ENCODE measurements around the gene SEC14L5. TPM values are rescaled to one million over a fixed set of nuclear protein-coding genes. Genes with fewer than 3 reads are reported as not detected.
"Not testable (repeated sequence)": the region's sequence is repeated elsewhere in the genome, so short reads cannot be mapped to it uniquely, and the experiment has no call there.

The SEC14L5 gene
- polyA plus RNA-seq, 3 donors: 0.11 to 0.41 (median 0.18) TPM

DNA sequence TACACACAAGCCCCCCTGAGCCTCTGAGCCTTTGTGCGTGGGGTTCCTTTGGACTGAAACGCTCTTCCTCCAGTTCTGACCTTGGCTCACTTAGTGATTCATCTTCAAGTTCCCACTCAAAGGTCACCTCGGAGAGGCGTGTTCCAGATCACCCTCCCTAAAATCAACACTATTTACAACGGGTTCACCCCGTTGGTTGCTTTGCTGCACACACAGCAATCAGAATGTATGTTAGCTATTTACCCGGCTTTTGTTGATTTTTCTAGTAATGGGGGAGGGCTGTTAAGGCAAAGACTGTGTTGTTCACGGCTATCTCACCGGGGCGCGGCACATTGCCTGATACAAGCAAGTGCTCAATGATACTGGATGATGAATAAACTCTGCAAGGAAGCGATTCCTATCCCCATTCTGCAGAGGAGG lies 74.6 kb downstream of the SEC14L5 start:
- DNase-seq (ENCODE audit: low read depth in 3 of 3, low spot score in 2 of 3): no peak

DNA sequence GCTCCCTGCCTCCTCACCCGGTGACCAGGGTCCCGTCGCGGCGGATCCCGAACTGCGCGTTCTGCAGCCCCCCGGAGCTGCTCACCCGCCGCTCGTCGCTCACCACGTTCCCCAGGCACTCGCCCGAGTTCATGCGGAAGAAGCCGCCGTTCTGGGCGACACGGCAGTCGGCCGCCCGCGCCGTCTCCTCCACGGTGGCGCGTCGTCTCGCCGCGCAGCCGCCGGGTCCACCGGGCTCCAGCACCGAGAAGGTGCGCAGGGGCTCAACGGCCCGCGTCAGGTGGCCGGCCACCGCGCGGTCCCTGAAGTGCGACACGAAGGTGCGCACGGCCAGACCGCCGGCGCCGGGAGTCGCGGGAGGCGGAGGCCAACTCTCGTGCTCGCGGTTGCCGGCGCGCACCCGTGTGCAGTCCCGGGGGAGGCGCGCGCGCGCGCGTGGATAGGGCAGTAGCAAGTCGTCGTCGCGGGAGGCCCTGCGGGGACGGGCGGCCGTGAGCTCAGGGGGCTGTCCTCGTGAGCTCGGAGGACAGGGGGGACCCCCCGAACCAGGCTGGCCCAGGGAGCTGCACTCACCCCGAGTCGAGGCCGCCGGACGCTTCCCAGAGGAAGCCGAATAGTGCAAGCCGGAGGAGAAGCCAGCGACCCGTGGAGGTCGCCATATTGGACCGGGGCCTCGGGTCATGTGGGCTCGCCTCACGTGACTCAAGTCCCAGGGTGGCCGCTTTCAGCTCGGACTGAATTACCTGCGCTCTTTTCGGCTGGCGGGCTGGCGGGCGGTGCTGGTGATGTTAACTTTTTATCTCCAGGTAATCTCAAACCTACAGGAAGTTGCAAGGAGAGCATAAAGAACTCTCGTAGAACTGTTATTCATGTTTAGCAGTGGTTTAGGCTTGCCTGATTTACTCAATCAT lies 75.4 kb downstream of the SEC14L5 start, which contains the start of gene NAGPA:
NAGPA (minus strand) TSS at position 680 of the 911 bp plus-strand sequence; CDS start at position 659, 21 bp downstream.
- peak; percentile 56 to 80 (median 74) for DNase-seq (ENCODE audit: low read depth in 3 of 3, low spot score in 2 of 3)

DNA sequence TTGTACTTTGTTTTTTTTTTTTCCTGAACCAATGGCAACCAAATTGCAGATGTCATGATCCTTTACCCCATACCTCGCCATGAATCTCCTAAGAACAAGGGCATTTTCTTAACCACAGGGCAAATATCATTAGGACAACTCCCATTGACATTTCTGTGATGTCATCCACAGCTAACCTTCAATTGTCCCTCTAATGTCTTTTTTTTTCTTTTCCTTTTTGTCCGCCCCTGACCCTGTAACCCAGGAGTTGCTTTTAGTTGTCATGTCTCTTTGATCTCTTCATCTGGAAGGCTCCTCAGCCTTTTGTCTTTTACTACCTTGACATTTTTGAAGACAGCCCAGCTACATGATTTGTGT lies 76.0 kb downstream of the SEC14L5 start:
- DNase-seq (ENCODE audit: low read depth in 3 of 3, low spot score in 2 of 3): no peak

DNA sequence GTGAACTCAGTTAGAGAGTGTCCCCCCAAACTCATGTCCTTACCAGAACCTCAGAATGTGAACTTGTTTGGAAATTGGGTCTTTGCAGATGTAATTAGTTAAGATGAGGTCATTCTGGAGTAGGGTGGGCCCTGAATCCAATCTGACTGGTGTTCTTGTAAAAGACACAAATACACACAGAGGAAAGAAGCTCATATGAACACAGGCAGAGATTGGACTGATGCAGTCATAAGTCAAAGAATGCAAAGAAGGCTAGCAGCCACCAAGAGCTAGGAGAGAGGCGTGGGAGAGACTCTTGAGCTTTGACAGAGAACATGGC lies 77.7 kb downstream of the SEC14L5 start:
- no peak for DNase-seq (ENCODE audit: low read depth in 3 of 3, low spot score in 2 of 3)

DNA sequence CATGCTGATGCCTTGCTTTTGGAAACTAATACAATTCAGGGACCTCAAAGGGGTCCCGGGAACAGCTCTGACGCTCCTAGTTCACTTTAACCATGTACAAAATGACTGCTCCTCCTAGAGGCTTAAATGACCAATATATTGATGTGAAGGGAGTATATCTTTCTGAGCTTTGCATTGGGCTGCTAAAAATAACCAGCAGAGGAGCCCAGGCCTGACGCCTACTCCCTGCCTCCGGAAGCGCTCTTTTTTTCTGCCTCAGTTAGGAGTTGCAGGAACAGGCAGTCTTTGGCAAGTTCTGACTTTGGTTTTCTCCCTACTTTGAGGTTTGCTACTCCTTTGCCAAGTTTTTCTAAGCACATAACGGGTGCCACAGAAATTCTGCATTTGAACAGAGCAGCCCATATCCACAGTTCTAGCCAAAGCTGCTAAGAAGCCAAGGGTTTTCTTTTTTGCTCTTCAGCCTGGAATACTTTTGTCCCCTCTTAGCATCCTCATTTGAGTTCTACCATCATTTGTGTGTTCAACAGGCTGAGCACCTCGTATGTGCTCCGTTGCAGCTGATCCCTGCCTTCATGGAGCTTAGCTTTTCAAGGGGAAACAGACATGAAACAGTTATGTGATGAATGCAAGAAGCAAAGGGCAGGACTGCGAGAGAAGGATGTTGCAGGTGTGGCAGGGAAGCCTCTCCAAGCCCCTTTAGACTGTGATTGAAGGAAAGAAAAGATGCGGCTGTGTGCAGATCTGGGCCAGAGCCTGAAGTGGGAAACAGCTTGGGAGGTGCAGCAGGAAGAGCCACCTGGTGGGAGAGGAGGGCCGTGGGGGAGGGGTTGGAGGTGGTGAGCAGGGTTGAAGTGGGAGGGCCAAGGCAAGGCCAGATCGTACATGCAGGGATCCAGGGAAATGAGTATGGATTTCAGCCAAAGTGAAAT lies 78.4 kb downstream of the SEC14L5 start:
- no peak for DNase-seq (ENCODE audit: low read depth in 3 of 3, low spot score in 2 of 3)

DNA sequence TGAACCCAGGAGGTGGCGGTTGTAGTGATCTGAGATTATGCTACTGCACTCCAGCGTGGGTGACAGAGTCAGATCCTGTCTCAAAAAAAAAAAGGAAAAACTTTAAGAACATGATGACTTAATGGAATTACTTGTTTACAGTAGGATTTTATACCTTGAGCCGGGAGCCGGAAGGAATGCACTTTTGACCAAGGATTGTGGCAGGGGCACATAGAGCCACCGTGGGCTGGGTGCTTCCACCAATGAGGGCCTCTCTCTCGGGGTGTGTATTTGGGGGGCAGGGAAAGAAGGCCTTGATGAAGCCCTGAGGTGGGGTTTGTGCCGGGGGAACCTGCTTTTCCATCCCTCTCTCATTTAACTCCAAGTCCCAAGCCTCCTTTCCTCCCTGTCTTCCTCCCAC lies 82.3 kb downstream of the SEC14L5 start:
- DNase-seq (ENCODE audit: low read depth in 3 of 3, low spot score in 2 of 3): no peak

DNA sequence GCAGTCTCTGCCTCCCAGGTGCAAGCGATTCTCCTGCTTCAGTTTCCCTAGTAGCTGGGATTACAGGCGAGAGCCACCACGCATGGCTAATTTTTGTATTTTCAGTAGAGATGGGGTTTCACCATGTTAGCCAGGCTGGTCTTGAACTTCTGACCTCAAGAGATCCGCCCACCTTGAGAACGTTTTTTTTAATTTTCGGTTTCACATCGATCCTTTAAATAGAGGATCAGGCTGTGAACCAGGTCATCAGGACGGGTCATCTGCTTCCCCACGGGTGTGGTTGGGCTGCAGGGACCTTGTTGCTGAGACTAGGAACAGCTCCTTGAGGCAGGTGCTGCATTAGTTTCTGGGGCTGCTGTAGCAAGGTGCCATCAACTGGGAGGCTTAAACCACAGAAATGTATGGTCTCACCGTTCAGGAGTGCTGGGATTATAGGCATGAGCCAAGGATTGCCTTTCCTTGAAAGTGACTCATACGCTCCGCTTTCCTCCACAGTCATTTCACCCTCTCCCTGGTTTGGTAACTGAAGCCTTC lies 83.5 kb downstream of the SEC14L5 start:
- DNase-seq (ENCODE audit: low read depth in 3 of 3, low spot score in 2 of 3): no peak

DNA sequence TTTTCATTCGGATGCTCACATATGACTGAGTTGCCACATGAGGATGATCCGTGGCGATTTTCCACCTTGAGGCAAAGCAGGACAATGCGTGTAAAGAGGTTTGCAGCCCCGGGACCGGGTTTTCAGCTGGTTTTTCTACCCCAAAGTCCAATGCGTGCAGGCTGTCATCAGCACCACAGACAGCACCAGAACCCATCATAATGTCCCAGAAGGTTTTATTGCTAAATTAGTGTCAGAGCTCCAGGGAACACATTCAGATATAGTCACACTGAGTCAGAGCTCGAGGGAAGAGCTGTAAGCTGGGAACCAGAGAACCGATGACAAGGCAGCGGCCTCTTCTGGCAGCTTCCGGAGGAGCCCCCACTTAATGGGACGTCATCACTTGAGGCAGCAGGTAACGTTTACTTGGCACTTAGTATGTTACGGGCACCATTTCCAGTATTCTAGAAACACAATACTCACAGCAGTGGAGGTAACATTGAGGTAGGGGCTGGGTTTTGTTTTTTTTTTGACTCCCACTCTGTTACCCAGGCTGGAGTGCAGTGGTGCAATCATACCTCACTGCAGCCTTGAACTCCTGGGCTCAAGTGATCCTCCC lies 84.5 kb downstream of the SEC14L5 start:
- DNase-seq (ENCODE audit: low read depth in 3 of 3, low spot score in 2 of 3): no peak

DNA sequence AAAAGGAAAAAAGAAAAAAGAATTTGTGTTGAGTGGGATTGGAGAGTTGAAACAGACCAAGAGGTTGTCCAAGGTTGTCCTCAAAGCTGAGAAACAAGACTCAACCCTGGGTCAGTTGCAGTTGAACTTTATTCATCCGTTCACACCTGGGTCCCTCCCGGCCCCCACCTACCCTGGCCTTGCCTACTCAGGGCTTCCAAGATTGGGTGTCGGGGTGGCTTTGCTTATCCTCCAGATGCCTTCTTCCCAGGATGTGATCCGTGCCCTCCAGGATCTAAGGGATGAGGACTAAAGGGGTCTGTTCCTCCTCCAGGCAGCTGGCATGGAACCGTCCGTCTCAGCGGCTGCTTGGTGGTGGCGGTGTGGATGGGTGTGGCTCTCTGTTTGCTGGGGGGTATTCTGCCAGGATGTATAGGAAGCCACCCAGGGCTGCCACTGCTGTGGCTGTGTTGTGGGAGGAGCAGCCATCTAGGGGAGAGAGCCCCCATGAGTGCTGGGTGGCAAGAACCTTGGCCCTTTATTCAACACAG lies 85.9 kb downstream of the SEC14L5 start:
- DNase-seq (ENCODE audit: low read depth in 3 of 3, low spot score in 2 of 3): no peak

DNA sequence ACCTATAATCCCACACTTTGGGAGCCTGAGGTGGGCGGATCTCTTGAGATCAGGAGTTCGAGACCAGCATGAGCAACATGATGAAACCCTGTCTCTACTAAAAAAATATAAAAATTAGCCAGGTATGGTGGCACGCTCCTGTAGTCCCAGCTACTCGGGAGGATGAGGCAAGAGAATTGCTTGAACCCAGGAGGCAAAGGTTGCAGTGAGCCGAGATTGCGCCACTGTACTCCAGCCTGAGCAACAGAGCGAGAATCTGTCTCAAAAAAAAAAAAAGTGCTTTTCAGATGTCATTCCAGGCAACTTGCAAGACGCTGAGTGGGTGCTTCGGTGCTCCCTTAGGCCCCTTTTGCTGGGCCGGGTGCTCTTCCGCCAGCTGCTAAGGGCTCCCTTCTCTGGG lies 86.5 kb downstream of the SEC14L5 start:
- not testable (repeated sequence) for DNase-seq (ENCODE audit: low read depth in 3 of 3, low spot score in 2 of 3)

DNA sequence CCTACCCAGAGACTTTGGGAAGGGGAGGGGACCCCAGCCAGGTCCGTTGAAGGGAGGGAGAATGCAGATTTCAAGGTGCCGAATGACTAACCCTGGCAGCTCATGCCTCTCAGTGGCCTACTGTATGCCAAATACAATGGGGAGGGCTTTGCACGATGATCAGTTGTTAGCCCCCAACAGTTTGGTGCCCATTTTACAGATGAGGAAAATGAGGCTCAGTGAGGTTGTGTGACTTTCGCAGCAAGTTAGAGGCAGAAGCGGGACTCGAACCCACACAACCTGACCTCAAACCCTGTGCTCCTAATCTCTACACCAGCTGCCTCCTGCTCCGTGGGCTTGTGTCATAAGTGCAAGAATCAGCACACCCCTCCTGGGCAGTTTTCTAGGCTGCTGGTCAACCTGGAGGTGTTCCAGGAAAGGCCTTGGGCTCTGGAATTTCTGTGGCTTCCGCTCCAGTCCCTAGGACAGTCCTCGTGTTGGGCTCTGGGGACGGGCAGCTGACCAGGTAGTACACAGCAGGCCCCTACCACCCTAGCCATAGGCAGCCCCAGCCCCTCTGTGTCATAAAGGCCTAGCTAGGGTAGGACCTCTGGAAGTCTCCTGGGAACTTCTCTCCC lies 87.5 kb downstream of the SEC14L5 start:
- no peak for DNase-seq (ENCODE audit: low read depth in 3 of 3, low spot score in 2 of 3)

DNA sequence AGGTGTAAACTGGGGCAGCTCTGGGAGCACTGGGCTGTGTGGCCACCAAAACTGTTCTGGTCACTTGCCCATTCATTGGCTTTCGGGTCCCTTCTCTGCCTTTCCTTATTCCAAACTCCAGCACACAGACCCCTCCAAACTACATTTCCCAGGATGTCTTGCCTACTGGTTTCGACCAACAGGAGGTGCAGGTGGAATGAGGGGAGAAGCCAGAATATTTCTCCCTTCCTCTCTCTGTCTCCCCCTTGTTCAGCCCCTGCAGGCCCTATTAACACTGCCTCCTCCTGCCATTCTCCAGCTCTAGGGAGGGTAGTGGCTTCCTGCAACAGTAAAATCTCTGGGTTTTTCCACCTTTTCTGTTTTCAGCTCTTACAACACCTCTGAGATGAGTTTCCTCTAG lies 88.8 kb downstream of the SEC14L5 start:
- no peak for DNase-seq (ENCODE audit: low read depth in 3 of 3, low spot score in 2 of 3)

DNA sequence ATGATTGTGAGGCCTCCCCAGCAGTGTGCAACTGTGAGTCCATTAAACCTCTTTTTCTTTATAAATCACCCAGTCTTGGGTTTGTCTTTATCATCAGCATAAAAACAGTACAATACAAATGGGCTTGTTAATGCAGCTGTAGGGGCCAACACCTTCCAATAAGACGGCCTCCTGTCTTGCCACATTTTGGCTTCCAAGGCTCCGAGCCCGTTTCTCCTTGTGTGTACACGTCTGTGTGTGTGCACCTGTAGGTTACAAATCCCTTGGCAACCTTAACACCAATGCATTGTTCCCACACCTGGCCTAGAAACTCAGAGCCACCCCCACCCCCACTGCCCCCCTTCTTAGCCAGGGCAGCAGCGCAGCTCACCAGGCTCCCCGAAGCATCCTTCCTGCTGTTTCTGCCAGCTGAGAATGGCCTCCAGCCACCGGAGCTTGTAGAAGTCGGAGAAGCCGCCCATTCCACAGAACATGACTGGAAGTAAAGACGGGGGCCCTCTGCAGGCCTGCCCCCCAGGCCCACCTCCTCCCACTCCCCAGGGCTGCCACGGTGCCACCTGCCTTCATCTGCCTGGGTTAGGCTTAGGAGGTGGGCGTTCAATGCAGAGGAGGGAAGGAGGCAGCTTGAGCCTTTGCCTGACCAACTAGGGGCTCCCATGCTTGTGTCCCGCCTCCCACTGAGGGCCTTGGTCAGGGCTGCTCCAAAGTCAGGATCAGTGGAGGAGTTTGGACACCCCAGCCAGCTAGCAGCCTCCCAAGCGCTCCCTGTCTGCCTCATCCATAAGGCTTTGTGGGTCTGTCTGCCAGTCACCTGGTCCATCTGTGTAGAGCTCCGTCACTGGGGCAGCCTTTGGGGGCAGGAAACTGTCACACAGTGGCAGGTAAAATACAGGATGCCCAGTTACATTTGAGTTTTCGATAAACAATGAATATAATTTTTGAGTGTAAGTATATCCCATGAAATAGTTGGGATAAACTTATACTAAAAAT lies 97.0 kb downstream of the SEC14L5 start:
- DNase-seq (ENCODE audit: low read depth in 3 of 3, low spot score in 2 of 3): no peak

DNA sequence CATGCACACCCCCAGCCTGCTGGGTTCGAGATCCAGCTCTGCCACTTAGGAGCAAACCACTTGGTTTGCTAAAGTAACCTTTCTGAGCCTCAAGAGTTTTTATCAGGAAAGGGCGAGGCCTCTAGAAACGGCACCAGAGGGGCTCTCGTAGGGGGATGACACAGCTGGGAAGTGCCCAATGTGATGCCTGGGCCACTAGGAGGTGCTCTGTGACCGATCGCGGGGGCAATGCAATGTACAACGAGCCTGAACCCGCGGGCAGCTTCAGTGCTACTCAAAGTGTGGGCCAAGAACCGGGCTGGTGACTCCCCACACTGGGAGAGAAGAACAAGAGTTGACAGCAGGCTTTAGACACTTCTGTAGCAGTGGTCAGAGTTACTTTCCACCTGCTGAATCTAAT lies 98.2 kb downstream of the SEC14L5 start:
- no peak for DNase-seq (ENCODE audit: low read depth in 3 of 3, low spot score in 2 of 3)

DNA sequence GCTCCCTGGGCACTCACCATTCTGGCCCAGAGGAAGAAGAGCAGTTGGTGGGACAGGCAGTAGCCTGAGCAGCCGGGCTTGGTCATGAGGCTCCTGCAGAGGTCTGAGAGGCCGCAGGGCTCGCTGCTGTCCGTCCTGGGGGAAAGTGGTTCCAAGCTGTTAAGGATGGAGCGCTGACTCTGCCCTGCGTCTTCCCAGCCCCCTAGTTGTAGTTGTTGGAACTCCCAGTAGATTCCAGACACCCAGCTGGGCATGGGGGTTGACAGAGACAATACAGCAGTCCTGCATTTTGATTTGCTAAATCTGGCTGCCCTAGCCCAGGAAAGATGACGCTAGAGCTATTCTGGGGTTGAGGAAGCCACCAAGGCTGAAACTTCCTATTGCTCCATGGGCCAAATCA lies 100.3 kb downstream of the SEC14L5 start:
- no peak for DNase-seq (ENCODE audit: low read depth in 3 of 3, low spot score in 2 of 3)

DNA sequence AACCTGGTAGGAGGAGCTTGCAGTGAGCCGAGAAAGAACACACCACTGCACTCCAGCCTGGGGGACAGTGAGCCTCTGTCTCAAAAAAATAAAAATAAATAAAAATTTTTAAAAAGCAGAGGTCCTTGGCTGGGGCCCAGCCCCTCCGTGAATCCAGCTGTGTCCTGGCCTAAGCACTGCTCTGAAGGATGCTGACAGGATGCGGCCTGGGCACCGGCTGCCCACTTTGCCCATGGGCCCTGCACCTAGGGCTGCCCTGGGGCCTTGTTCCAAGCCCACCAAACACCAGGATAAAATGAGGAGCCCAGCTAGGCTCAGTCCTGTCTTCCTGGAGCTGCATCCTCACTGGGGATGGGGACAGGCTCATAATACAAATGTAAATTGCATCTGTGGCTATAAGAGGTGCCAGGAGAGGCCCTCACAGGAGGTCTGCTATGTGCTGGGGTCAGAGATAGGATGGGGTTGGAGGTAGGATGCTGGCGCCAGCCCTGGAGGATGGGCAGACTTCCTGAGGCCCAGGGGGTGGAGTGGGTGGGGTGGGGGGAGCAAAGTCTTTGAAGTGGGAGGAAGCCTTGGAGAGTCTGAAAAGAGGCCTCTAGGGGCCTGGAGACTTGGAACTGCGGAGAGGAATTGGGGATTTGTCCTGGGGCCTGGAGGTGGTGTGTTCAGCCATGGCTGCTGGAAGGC lies 101.4 kb downstream of the SEC14L5 start:
- DNase-seq (ENCODE audit: low read depth in 3 of 3, low spot score in 2 of 3): no peak

DNA sequence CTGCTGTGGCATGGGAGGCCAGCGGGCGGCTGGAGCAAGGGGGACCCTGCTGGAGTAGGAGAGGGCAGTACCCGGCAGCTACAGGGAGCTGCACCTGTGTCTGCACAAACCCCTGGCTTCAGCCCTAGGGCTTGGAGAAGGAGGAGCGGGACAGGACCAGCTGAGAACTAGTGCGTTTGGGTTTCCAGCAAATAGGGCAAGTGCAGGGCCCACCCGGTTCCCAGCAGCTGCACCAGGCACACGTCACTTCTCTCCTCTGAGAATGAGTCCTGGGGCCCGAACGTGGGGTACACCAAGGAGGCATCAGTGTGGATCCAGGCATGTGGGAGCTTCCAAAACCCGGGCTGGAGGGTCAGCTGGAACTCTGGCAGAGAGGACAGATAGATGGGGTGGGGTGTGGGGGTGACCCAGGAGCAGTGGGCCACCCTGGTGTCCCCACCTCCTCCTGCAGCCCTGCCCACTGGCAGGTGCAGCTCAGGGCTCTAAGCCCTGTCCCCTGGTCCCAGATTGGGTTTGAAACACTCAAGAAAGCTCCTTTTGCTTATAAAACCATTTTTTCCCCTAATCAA lies 102.0 kb downstream of the SEC14L5 start:
- DNase-seq (ENCODE audit: low read depth in 3 of 3, low spot score in 2 of 3): no peak

DNA sequence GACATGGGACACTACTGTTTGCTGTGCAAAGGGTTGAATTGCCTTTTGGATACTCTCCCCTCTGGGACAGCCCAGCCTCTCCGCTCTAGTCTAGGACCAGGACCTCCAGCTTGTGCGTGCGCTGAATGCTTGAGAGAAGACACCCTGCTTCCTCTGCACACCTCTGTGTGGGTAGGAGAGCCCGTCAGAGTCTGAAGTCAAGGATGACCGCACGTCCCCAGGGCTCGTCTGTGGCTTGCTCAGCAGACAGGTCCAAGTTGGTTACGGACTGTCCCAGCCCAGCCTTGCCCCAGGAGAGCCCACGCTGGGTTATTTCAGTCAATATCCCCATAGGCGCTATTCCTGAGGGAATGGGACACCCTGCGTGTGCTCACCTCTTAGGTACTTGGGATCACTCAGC lies 103.9 kb downstream of the SEC14L5 start:
- no peak for DNase-seq (ENCODE audit: low read depth in 3 of 3, low spot score in 2 of 3)
